GM12891 (cell line): ENCODE data around the gene BEND3.

Experiments
- PAX5 ChIP-seq: IDR thresholded peaks from 2 replicates; pipeline ENCODE4 v1.6.1; 2011; ENCODE audit warnings: low read length, moderate library complexity, mild to moderate bottlenecking; ENCODE audit not compliant: insufficient read depth, severe bottlenecking
- POLR2A ChIP-seq: IDR thresholded peaks from 2 replicates; pipeline ENCODE4 v1.6.1; 2011; ENCODE audit warnings: low read depth, low read length, control low read depth
- POLR2AphosphoS5 ChIP-seq: IDR thresholded peaks from 2 replicates; pipeline ENCODE4 v1.6.1; 2011; ENCODE audit warnings: low read depth, low read length, control low read depth
- SPI1 ChIP-seq: IDR thresholded peaks from 2 replicates; pipeline ENCODE4 v1.6.1; 2011; ENCODE audit warnings: low read depth, low read length, control low read depth
- TAF1 ChIP-seq: IDR thresholded peaks from 2 replicates; pipeline ENCODE4 v1.6.1; 2011; ENCODE audit warnings: low read depth, low read length, control low read depth

DNA sequence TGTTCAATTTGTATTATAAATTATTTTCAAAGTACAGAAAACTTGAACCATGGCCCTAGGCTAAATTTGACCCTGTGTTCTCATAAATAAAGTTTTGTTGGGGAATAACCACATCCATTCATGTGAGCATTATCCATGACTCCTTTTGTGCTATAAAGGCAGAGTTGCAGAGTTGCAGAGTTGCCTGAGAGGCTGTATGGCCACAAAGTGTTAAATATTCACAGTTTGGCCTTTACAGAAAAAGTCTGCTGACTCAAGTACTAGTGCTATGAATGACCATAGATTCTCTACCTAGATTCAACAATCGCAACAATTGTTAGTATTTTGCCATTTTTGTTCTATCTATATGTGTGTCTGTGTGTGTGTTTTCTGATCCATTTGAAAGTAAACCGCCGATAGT, 46.2 kb upstream of the BEND3 start:
- TF ChIP-seq TAF1 = no peak
- TF ChIP-seq POLR2A = no peak
- no peak for TF ChIP-seq POLR2AphosphoS5
- no peak for TF ChIP-seq SPI1
- no peak for TF ChIP-seq PAX5
